ENCODE data around the gene RAI1.

The RAI1 gene

DNA sequence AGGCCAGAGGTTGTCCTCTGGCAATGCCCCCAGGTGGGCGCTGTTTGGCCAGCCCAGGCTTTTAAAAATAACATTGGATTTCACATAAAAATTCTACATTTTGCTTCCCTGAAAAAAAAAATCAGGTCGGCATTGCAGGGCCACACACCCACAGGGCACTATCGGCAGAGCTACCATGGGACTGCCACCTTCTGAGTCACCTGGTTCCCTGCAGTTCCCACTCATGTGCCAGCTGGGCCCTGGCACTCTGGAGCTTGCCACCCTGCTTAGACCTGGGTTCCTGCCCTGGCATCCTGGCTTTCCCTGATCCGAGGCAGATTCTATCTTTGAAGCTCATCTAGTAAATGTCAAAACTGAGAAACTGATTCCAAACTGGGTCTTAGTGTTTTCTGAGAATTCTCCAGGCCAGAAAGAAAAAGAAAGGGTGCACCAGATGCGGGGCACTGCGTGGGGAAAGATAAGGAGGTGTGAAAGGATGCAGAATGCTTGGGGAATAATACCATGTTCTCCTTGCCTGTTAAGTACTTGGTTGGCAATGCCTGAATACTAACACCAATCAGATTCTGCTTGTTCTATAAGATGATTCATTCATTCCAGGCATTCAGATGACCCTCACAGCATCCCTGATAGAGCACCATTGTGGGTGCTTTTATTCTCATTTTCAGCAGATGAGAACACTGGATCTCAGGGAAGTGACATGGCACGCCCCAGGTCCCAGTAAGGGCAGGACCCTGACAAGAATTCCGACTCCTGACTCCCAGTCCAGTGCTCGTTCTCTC, 51.8 kb downstream of the RAI1 start (continued):
- TF ChIP-seq, protein P1, sequence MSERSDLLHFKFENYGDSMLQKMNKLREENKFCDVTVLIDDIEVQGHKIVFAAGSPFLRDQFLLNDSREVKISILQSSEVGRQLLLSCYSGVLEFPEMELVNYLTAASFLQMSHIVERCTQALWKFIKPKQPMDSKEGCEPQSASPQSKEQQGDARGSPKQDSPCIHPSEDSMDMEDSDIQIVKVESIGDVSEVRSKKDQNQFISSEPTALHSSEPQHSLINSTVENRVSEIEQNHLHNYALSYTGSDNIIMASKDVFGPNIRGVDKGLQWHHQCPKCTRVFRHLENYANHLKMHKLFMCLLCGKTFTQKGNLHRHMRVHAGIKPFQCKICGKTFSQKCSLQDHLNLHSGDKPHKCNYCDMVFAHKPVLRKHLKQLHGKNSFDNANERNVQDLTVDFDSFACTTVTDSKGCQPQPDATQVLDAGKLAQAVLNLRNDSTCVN (tag by site-specific recombination; optimal IDR thresholded peaks at IDR 0.05), result no peak
- no peak for TF ChIP-seq KLF8 (tag by site-specific recombination; IDR thresholded peaks at IDR 0.05)
- no peak for TF ChIP-seq ZNF513 (tag by site-specific recombination; IDR thresholded peaks at IDR 0.05)
- no peak for TF ChIP-seq ZNF426 (tag by site-specific recombination; IDR thresholded peaks at IDR 0.05)

GRCh38 chr17:17736205-17737183, 55.2 kb downstream of the RAI1 start:
- Histone ChIP-seq H3K27ac (ENCODE audit: extremely low read depth, low read depth, low read length) (no peak overlapping the region), H3K36me3 (ENCODE audit: control insufficient read depth in 2 of 2, insufficient read depth in 1 of 2, low read length in 2 of 2) (peaks cover 0 to 22% of the 10 kb centered on the region in 2 experiments; a peak in 1 of 3 replicates), H3K4me1 (ENCODE audit: control insufficient read depth, insufficient read depth, low read length) (peaks cover 16% of the 10 kb centered on the region), H3K4me3 (ENCODE audit: low read depth, low read length) (no peak overlapping the region), H3K9me3 (ENCODE audit: control insufficient read depth, insufficient read depth, low read depth, low read length) (no peaks in the 10 kb centered on the region)
- ChIA-PET POLR2A (interaction anchor here (0.6 kb wide), 1 partner anchor 13 kb away, joined by 3 read pairs; no protein-coding TSS in a partner anchor), CTCF (interaction anchor here (0.6 to 3.3 kb wide), 7 partner anchors 11 to 466 kb away, joined by 3 to 12 read pairs (median 4); no protein-coding TSS in a partner anchor)
- TF ChIP-seq YY1 (tag by site-specific recombination; IDR thresholded peaks at IDR 0.05) (no peak), BCL11B (tag by site-specific recombination; IDR thresholded peaks at IDR 0.05; ENCODE audit: low read depth) (no peak), ZNF530 (tag by site-specific recombination; IDR thresholded peaks at IDR 0.05; ENCODE audit: low read depth) (no peak), ZNF394 (tag by site-specific recombination; IDR thresholded peaks at IDR 0.05; ENCODE audit: borderline replicate concordance) (no peak), ZBTB6 (tag by site-specific recombination; IDR thresholded peaks at IDR 0.05) (peak; percentile 73), ZNF26 (tag by site-specific recombination; IDR thresholded peaks at IDR 0.05) (no peak)

DNA sequence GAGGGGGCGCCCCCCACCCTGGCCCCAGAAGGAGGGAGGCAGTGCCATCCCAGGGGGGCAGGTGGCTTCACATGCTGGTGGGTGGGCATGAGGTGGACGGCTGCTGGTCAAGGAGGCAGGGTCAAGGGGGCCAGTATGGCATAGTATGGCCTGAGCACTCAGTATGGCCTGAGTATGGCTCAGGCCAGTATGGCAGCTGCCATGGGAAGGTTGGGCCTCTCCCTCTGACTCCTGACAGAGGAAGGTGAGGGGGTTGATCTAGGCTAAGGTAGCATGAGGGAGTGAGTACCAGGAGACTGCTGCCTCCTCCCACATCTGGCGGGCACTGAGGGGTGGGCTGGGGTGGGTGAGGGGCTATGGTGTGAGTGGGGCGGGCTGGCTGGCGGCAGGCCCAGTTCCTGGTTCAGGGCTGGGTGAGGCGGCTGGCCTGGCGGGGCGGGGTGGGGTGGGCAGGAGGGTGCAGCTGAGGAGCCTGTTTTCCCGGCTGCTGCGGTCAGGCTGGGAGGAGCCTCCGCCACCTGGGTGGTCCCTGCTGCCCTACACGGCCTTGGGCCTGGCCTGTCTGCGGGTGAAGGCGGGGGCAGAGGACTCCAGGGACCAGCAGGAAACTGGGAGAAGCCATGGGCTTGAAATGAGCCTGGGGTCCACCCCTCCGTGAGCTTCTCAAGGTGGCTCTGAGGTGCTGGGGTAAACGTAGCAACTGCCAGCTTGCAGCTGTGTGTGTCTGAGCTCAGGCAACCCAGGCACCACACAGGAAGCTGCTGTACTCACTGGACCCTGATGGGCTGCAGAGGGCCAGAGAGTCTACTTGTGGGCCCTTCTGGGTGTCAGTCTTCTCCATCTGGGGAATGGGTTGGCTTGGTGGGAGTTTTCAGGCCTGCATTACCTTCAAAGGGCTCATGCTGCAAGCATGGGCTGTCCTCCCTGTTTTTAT, 57.0 kb downstream of the RAI1 start:
- Histone ChIP-seq H3K27ac (ENCODE audit: extremely low read depth, low read depth, low read length) (no peak overlapping the region), H3K9me3 (ENCODE audit: control insufficient read depth, insufficient read depth, low read depth, low read length) (no peaks in the 10 kb centered on the region), H3K4me1 (ENCODE audit: control insufficient read depth, insufficient read depth, low read length) (peaks cover 26% of the 10 kb centered on the region), H3K4me3 (ENCODE audit: low read depth, low read length) (no peak overlapping the region), H3K36me3 (ENCODE audit: control insufficient read depth in 2 of 2, insufficient read depth in 1 of 2, low read length in 2 of 2) (peaks cover 0 to 9% of the 10 kb centered on the region in 2 experiments; a peak in 1 of 3 replicates)
- CTCF ChIA-PET, result interaction anchor here (0.5 to 3.3 kb wide), 3 partner anchors 7 to 56 kb away, joined by 4 to 12 read pairs (median 5); no protein-coding TSS in a partner anchor
- POLR2A ChIA-PET, result interaction anchor here (0.9 to 1.8 kb wide), 2 partner anchors 11 to 15 kb away, joined by 3 to 6 read pairs; no protein-coding TSS in a partner anchor
- TF ChIP-seq KLF1 (tag by site-specific recombination; IDR thresholded peaks at IDR 0.05) (peak; percentile 66; the same call in 1 of the 2 replicates), ZIC2 (tag by site-specific recombination; IDR thresholded peaks at IDR 0.05) (no peak), GLIS2 (tag by site-specific recombination; IDR thresholded peaks at IDR 0.05) (peak; percentile 27; the same call in 1 of the 2 replicates), GLIS1 (tag by site-specific recombination; IDR thresholded peaks at IDR 0.05) (peak; percentile 26; the same call in 1 of the 2 replicates), ZBTB8A (tag by site-specific recombination; IDR thresholded peaks at IDR 0.05) (peak; percentile 25; the same call in 1 of the 2 replicates), PATZ1 (tag by site-specific recombination; IDR thresholded peaks at IDR 0.05) (peak; percentile 20; the same call in 1 of the 2 replicates), ELK4 (IDR thresholded peaks at IDR 0.05; ENCODE audit: borderline replicate concordance, low read depth, low read length) (no peak), ZFHX2 (tag by site-specific recombination; conservative IDR thresholded peaks at IDR 0.05) (peak; percentile 52)

Data from HEK293 (cell line).